Inferior parietal cortex (tissue), 1 donor: ENCODE results near the gene AXIN1.
"Not testable (repeated sequence)": the region's sequence is repeated elsewhere in the genome, so short reads cannot be mapped to it uniquely, and the experiment has no call there.

ENCODE experiments used
- DNase-seq: peaks from one replicate; pipeline ENCODE4 v3.0.0-alpha.2; 2016; ENCODE audit errors: extremely low spot score

AXIN1 gene

GRCh38 chr16:352547-353403 is at the start of gene AXIN1:
Gene AXIN1, minus strand, starts transcription at chr16:352723. Its CDS starts 5,698 bp downstream, at chr16:347025.
- peak; percentile 76 for DNase-seq

- DNase-seq = peak; percentile 77
Measured at GRCh38 chr16:401468-402348, 49.2 kb upstream of the AXIN1 start, which contains the start of gene DECR2. Gene DECR2, plus strand, starts transcription at chr16:401885. Its CDS starts 79 bp downstream, at chr16:401964.

GRCh38 chr16:400061-400591 is 47.6 kb upstream of the AXIN1 start:
- no peak for DNase-seq

- no peak for DNase-seq
Measured at GRCh38 chr16:399340-400019, 47.0 kb upstream of the AXIN1 start.

GRCh38 chr16:398561-399339 is 46.2 kb upstream of the AXIN1 start:
- DNase-seq = no peak

- DNase-seq = no peak
Measured at GRCh38 chr16:397736-398332, 45.3 kb upstream of the AXIN1 start.

GRCh38 chr16:397135-397661 is 44.7 kb upstream of the AXIN1 start, which contains the start of gene NME4:
Gene NME4, plus strand, starts transcription at chr16:397199. Its CDS starts 24 bp downstream, at chr16:397223.
- no peak for DNase-seq

GRCh38 chr16:396605-397004 is 44.1 kb upstream of the AXIN1 start:
- DNase-seq = peak; percentile 55

GRCh38 chr16:396199-396598 is 43.7 kb upstream of the AXIN1 start:
- DNase-seq = no peak

- DNase-seq = no peak
Measured at GRCh38 chr16:392450-393030, 40.0 kb upstream of the AXIN1 start.

- DNase-seq = no peak
Measured at GRCh38 chr16:391885-392335, 39.4 kb upstream of the AXIN1 start.

GRCh38 chr16:389352-389751 is 36.8 kb upstream of the AXIN1 start:
- no peak for DNase-seq

GRCh38 chr16:387761-388666 is 35.5 kb upstream of the AXIN1 start:
- DNase-seq = not testable (repeated sequence)

GRCh38 chr16:386641-387156 is 34.2 kb upstream of the AXIN1 start:
- DNase-seq = no peak

- no peak for DNase-seq
Measured at GRCh38 chr16:383326-384051, 31.0 kb upstream of the AXIN1 start.

- peak; percentile 49 for DNase-seq
Measured at GRCh38 chr16:381789-382717, 29.5 kb upstream of the AXIN1 start, which contains the start of gene PGAP6. Gene PGAP6, minus strand, starts transcription at chr16:381978. Its CDS starts 157 bp downstream, at chr16:381821.
